Measurements from ENCODE around the gene CLCN4. TPM values are rescaled to one million over a fixed set of nuclear protein-coding genes. Genes with fewer than 3 reads are reported as not detected.

Gene CLCN4
- total and polyA plus RNA-seq, 2 of the 8 experiments (the other 6 are each of a cell fraction or from before 2014, with no cell fraction given): 3.3 to 11.2 TPM

DNA sequence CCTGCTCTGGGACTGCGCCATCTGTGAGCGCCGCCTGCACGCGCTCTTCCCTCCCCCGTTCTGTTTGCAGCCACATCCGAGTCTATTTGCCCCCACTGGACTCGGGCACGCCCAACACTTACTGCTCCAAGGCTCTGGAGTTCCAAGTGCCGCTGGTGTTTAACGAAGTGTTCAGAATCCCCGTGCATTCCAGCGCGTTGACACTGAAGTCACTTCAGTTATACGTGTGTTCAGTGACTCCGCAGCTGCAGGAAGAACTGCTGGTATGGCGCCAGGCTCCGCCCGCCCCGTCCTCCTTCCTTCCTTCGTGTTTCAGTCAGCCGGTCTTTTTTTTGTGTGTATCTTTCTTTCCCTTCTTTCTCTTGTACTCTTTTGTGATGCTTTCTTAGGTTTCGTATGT is 30.7 kb upstream of the CLCN4 start:
- H2BK5ac ChIP-seq (ENCODE audit: low read depth, low read length): no peak overlapping the region
- no peak overlapping the region for H2BK15ac ChIP-seq (ENCODE audit: low read length)
- H2AFZ ChIP-seq (ENCODE audit: low read length): no peak overlapping the region
- CTCF ChIA-PET (ENCODE audit: partially characterized antibody): no interaction called here
- no peak overlapping the region for H4K91ac ChIP-seq (replicated peaks; ENCODE audit: insufficient read length, low read length)
- H4K8ac ChIP-seq (ENCODE audit: extremely low read depth, insufficient read depth, low read length): no peak overlapping the region
- no peak overlapping the region for H3K27ac ChIP-seq (ENCODE audit: low read depth, low read length)
- no peak for DNase-seq (ENCODE audit: low read depth in 1 of 2, low spot score in 2 of 2)
- H3K9ac ChIP-seq (replicated peaks in 1 of 4; ENCODE audit: extremely low read depth in 1 of 4, low read depth in 3 of 4, low read length in 3 of 4): no peak overlapping the region
- no peaks in the 10 kb centered on the region for H3K23me2 ChIP-seq (ENCODE audit: low read depth, low read length)
- FAIRE-seq: no peak
- H3K4me2 ChIP-seq (ENCODE audit: insufficient read depth in 1 of 2, low read depth in 2 of 2, low read length in 2 of 2): no peak overlapping the region
- H2AK5ac ChIP-seq (ENCODE audit: low read depth, low read length): no peak overlapping the region
- H4K20me1 ChIP-seq (replicated peaks in 1 of 2; ENCODE audit: control insufficient read depth in 1 of 2, insufficient read depth in 2 of 2, low read length in 2 of 2): no peaks in the 10 kb centered on the region
- no peak overlapping the region for H3K23ac ChIP-seq (ENCODE audit: insufficient read length)
- H4K5ac ChIP-seq (ENCODE audit: insufficient read length, low read depth, low read length): no peak overlapping the region
- WGBS, 2 experiments (ENCODE audit: extremely low coverage in 1 of 2, insufficient coverage in 1 of 2, insufficient read length in 1 of 2, insufficient replicate concordance in 2 of 2, low coverage in 1 of 2, low lambda C conversion rate in 2 of 2, missing lambda C conversion rate in 1 of 2): 100% methylated on average over 13 of the region's 23 CpGs; no CpG with 5 or more reads in 1 of the 2 experiments
- H2BK20ac ChIP-seq (ENCODE audit: low read length): no peak overlapping the region
- peaks cover 0 to 20% (median 3%) of the 10 kb centered on the region in 4 experiments; a peak in 4 of 8 replicates for H3K36me3 ChIP-seq (ENCODE audit: control insufficient read depth in 2 of 4, insufficient read depth in 4 of 4, low read length in 3 of 4)
- no peak overlapping the region for H3K4ac ChIP-seq (replicated peaks; ENCODE audit: insufficient read length, low read depth, low read length)
- no peaks in the 10 kb centered on the region for H3K79me2 ChIP-seq (ENCODE audit: control insufficient read depth in 1 of 2, insufficient read depth in 2 of 2, low read length in 2 of 2)
- no peak overlapping the region for H3K18ac ChIP-seq (ENCODE audit: extremely low read depth, low read length)
- H3K27me3 ChIP-seq (replicated peaks in 1 of 4; ENCODE audit: control insufficient read depth in 3 of 4, extremely low read depth in 1 of 4, insufficient read depth in 3 of 4, low read length in 3 of 4): no peaks in the 10 kb centered on the region
- H3K56ac ChIP-seq (replicated peaks; ENCODE audit: insufficient read length, low read depth, low read length): no peak overlapping the region
- no peak overlapping the region for H2BK12ac ChIP-seq (ENCODE audit: low read depth, low read length)
- no peaks in the 10 kb centered on the region for H3K79me1 ChIP-seq (ENCODE audit: low read depth, low read length)
- H3K4me1 ChIP-seq (replicated peaks in 1 of 4; ENCODE audit: control insufficient read depth in 3 of 4, insufficient read depth in 4 of 4, low read length in 3 of 4): no peaks in the 10 kb centered on the region
- no peak overlapping the region for H2BK120ac ChIP-seq (replicated peaks; ENCODE audit: low read depth, low read length)
- H3K14ac ChIP-seq (ENCODE audit: insufficient read length): no peak overlapping the region
- POLR2A ChIA-PET (ENCODE audit: partially characterized antibody): no interaction called here
- peaks cover 4 to 8% of the 10 kb centered on the region in 2 experiments for H3K9me3 ChIP-seq (ENCODE audit: insufficient read depth in 2 of 2, low read depth in 1 of 2, low read length in 1 of 2)
- H3K4me3 ChIP-seq (ENCODE audit: extremely low read depth in 1 of 4, insufficient read depth in 2 of 4, low read depth in 3 of 4, low read length in 4 of 4): no peak overlapping the region
- TF ChIP-seq CBX5 (IDR thresholded peaks at IDR 0.05; ENCODE audit: low read depth, low read length) (no peak), KDM5A (IDR thresholded peaks at IDR 0.05; ENCODE audit: low read length) (no peak), HDAC6 (IDR thresholded peaks at IDR 0.05; ENCODE audit: low read depth, low read length) (no peak), NANOG (IDR thresholded peaks at IDR 0.05; ENCODE audit: insufficient read depth, low read depth, low read length, poor library complexity, severe bottlenecking) (no peak), RNF2 (IDR thresholded peaks at IDR 0.05; ENCODE audit: borderline replicate concordance, low read depth, low read length, missing control alignments, poor library complexity, severe bottlenecking) (no peak), SIX5 (IDR thresholded peaks at IDR 0.05; ENCODE audit: low read depth, low read length) (no peak), SRF (IDR thresholded peaks at IDR 0.05; ENCODE audit: low read depth, low read length) (no peak), NRF1 (IDR thresholded peaks at IDR 0.05; ENCODE audit: low read depth, low read length) (no peak), GABPA (IDR thresholded peaks at IDR 0.05; ENCODE audit: borderline replicate concordance, insufficient read depth, low read length) (no peak), TAF1 (IDR thresholded peaks at IDR 0.05; ENCODE audit: low read depth, low read length) (no peak), RFX5 (IDR thresholded peaks at IDR 0.05; ENCODE audit: borderline replicate concordance, low read depth, low read length) (no peak), YY1 (IDR thresholded peaks at IDR 0.05; ENCODE audit: low read depth, low read length) (no peak), MAFK (IDR thresholded peaks at IDR 0.05; ENCODE audit: low read depth, low read length) (no peak)
